ENCODE results near the gene CBLN3.
"Not testable (repeated sequence)": the region's sequence is repeated elsewhere in the genome, so short reads cannot be mapped to it uniquely, and the experiment has no call there.

Gene CBLN3

DNA sequence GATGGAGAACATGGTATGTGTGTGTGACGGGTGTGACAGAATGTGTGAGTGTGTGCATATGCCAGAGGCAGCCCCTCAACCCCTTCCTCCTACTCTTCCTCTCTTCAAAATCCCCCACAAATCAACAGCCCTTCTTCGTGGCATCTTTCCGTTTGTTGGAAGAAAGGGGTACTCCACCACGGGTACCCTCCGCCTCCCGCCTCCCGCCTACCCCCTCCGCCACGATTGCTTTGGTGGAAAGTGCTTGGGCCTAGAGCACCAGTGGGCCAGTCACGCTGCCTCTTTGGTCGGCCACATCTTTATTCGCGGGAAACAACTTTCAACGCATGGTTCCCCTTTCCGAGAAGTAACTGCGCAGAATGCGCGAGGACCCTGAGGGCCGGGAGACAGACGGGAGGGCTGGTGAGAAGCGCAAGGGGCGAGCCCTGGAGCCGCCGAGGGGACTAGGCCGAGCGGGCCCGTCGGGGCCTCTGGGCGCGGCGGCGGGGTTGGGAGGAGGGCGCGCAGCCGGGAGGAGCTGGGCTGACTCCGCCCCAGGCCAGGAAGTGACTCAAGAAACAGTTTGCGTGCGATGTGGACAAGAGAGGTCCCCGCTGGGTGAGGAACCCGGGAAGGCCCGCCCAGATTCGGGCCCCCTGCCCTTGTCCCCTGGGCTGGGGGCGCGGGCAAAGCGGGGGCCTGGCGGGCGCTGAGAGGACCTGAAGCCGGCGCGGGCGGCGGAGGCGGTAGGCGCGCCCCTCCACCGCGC lies at the start of gene CBLN3, which contains the start of gene KHNYN:
TSS of gene CBLN3 (minus strand) at position 274 of the 748 bp plus-strand sequence. CDS start 614 bp downstream, outside the sequence.
TSS of gene KHNYN (plus strand) at position 560 of the 748 bp plus-strand sequence. CDS start 777 bp downstream, outside the sequence.
- peak; percentile 60 to 65 for DNase-seq (ENCODE audit: low read depth in 2 of 2)

DNA sequence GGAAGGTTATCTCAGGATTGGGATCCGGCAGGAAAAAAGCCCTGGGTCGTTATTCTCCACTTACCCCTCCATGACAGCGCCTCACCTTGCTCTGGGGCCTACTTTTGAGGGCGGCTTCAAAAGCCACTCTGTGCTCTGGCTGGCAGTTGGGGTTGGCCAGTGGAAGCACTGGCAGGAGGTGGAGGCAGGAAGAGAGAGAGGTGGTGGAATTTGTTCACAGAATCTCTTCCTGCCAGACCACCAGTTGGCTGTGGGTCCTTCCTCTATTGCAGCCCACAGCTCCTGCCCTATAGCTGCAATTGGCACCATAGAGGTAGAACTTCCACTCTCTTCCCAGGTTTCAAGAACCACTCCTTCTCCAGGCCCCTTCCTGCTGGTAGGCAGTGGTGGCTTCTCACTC lies 45.8 kb upstream of the CBLN3 start:
- DNase-seq (ENCODE audit: low read depth in 2 of 2), result no peak

DNA sequence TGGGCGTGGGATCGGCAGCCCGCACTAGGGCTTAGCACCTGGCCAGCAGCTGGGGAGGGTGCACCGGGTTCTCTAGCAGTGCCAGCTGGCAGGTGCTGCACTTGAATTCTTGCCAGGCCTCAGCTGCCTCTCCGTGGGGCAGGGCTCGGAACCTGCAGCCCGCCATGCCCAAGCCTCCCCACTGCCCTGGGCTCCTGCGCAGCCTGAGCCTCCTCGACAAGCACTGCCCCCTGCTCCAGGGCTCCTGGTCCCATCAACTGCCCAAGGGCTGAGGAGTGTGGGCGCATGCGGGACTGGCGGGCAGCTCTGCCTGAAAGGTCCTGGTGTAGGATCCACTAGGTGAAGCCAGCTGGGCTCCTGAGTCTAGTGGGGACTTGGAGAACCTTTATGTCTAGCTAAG lies 43.7 kb upstream of the CBLN3 start:
- DNase-seq (ENCODE audit: low read depth in 2 of 2), result no peak

DNA sequence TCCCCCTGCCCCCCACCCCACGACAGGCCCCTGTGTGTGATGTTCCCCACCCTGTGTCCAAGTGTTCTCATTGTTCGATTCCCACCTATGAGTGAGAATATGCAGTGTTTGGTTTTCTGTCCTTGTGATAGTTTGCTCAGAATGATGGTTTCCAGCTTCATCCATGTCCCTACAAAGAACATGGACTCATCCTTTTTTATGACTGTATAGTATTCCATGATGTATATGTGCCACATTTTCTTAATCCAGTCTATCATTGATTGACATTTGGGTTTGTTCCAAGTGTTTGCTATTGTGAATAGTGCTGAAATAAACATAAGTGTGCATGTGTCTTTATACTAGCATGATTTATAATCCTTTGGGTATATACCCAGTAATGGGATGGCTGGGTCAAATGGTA lies 41.0 kb upstream of the CBLN3 start:
- DNase-seq (ENCODE audit: low read depth in 2 of 2), result not testable (repeated sequence)

DNA sequence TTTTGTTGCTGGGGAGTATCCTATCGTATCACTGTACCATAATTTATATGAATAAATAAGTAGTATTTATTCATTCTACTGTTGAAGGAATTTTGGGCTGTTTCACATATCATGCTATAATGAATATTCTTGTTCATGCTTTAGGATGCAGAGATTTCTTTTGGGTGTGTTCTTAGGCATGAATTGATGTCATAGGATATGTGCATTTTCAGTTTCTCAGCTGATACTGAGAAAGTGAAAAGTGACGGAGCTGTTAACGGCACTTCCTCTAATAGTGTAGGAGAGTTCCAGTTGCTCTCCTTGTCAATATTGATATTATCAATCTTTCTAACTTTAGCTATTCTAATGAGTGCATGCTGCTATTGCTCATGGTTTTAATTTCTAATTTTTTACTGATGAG lies 36.3 kb upstream of the CBLN3 start:
- no peak for DNase-seq (ENCODE audit: low read depth in 2 of 2)

DNA sequence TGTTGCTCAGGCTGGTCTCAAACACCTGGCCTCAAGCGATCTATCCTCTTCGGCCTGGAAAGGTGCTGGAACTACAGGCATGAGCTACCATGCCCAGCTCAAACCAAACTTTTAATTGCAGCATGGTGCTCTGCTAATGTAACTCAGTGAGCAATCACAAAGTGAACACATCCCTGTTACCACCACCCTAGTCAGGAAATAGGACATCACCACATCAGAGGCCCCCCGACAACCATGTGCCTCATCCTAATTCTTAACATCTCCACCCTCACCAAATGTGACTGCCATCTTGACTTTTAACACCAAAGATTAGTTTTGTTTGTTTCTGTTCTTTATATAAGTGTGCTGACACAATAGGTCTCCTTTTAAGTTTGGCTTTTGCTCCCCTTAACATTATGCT lies 35.9 kb upstream of the CBLN3 start:
- no peak for DNase-seq (ENCODE audit: low read depth in 2 of 2)

DNA sequence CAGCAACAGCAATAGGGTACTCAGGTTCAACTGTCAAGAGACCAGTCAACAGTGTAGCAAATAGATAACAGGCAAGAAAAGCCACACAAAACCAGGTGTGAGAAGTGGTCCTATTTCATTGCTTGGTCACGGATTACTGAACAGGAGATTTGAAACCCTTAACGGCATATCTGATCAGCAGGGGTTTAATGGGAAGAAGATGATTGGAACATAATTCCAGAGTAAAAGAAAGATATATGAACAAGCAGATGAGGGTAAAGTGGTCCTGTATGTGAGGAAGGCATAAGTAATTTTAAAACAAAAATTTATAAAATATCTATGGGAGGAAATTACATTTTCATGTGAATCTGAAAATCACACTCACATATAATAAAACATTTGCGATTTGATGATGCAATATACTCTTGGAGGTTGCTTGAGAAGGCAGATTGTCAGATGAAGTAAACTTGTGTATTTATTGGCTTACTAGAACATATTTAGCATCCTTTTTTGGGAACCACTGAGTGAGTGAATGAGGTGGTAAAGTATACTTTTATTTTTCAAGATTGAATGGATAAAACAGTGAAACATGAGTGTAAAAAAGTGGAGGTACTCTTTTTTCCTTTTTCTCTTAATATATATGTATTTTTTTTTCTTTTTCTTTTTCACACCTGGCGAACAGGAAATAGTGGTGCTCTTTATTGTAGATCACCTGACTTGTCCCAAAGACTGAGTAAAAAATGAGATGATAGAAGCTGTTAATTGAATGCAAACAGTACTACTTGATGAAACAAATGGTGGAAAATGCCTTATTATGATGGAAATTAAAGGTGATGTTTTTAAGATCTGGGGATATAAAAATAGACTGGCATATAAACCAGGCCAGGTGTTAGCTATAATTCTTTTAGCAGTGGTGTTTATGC lies 34.7 kb upstream of the CBLN3 start:
- DNase-seq (ENCODE audit: low read depth in 2 of 2), result no peak

DNA sequence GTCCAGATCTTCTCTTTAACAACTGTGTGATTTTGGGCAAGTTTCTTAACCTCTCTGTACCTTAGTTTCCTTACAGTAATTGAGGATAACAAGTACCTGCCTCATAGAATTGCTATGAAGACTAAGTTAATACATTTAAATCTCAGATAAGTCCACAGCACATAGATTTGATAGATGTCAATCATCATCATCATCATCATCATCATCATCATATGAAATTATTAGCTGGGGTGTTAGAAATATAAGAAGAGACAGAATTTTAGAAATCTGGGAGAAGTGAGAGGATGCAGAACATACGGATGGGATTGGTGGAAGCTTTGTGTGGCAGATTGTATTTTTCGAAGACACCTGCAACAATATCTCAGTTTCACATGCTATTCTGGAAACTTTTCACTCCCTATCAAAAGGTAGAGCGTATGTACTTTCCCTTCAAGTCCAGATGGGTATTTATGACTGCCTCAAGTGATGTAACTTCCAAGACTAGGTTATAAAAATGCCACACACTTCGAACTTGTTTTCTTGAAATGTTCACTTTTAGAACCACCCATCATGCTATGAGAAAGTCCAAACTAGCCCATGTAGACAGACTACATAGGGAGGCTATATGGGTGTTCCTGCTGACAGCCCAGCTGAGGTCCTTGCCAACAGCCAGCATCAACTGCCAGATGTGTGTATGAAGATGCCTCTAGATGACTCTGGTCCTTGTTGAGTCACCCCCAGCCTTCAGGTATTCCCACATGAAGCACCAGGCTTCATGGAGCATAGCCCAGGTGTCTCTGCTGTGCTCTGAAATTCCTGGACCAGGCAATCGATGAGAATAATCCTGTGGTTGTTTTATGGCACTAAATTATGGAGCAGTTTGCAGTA lies 33.8 kb upstream of the CBLN3 start:
- DNase-seq (ENCODE audit: low read depth in 2 of 2), result no peak

DNA sequence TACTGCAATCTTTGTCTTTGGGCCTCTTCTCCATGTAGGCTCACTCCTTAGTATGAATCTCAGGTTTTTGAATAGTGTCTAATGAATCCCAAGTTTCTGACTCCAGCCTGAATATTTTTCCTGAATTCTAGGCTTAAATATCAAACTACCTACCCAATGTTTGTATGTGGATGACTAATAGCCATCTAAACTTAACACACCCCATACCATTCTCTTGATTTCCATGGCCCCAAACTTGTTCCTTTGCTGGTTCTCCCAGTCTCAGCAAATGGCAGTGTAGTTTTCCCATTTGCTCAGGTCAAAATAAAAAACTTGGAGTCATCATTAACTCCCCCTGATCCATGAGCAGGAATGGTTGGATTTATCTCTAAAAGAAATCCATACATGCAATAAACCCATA lies 31.9 kb upstream of the CBLN3 start:
- DNase-seq (ENCODE audit: low read depth in 2 of 2), result no peak

DNA sequence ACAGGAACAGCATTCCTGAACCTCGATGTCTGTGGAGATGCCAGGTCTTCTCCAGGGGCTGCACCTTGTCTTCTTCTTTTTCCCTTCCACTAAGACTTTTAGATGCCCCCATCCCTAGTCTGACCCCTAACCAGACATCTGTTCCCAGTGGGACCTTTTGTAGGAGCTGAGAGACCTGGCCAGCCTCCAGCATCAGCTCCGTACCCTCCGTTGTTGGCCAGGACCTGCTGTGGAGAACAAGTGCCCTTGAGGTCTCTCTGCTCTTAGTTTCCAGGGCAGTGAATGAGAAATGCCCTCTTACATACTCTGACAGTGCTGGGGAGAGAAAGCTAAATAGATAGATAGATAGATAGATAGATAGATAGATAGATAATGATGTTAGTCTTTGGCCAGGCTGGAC lies 29.9 kb upstream of the CBLN3 start:
- no peak for DNase-seq (ENCODE audit: low read depth in 2 of 2)

DNA sequence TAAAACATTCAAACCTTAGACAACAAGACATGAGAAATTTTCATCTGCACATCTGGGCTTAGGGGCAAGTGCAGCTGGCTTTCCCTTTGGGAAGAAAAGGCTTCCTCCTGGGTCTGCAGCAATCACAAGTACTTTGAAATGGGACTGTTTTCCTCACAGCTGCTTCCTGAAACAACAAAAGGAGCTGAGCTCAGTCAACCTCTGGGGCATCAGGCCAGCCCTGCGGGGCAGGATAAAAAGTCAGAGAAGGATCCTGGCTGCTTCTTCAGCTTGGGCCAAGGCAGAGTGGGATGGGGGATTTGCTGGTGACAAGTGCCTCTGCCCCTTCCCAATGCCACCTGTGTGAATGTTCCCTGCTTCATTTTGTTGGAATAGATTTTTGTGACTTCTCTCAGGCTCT lies 29.3 kb upstream of the CBLN3 start:
- DNase-seq (ENCODE audit: low read depth in 2 of 2), result no peak

DNA sequence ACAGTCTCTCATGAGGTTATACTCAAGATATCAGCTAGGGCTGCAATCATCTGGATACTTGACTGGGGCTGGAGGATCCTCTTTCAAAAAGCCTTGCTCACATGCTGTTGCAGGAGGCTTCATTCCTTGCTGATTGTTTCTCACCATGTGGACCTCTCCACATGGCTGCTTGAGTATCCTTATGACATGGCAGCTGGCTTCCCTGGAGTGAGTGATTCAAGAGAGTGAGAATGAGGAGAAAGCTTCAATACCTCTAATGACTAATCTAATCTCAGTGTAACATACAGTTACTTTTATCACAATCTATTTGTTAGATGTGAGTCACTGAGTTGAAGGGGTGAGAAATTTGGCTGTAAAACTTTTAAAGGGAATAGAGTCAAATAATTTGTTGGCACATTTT lies 27.5 kb upstream of the CBLN3 start:
- DNase-seq (ENCODE audit: low read depth in 2 of 2), result no peak

DNA sequence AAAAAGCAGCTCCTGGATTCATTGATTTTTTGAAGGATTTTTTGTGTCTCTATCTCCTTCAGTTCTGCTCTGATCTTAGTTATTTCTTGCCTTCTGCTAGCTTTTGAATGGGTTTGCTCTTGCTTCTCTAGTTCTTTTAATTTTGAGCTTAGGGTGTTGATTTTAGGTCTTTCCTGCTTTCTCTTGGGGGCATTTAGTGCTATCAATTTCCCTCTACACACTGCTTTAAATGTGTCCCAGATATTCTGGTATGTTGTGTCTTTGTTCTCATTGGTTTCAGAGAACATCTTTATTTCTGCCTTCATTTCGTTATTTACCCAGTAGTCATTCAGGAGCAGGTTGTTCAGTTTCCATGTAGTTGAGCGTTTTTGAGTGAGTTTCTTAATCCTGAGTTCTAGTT lies 21.4 kb upstream of the CBLN3 start:
- not testable (repeated sequence) for DNase-seq (ENCODE audit: low read depth in 2 of 2)

DNA sequence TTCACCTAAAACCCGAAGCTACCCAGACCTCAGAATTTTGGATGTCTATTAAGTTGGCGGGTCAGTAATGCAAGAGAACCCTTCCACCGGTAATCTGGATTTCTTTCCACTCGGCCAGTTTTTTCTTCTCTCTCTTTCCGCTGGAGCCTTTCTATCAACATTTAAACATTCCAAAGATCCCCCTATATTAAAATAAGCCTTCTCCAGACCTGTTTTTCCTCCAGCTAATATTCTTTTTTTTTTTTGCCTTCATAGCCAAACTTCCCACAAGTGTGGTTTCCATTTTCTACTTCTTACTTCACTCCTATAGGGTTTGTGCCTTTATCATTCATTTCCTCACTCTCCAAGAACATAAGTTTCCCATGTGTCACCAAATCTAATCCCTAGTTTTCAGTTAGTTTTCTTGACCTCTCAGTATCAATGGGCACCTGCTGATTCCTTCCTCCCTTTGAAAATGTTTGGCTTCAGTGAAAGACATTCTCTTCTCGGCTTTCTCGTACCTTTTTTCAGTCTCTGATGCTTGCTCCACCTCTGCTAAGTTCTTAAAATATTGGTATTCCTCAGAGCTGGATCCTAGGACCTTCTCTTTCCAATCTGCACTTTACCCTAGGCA lies 13.7 kb upstream of the CBLN3 start:
- DNase-seq (ENCODE audit: low read depth in 2 of 2), result no peak

DNA sequence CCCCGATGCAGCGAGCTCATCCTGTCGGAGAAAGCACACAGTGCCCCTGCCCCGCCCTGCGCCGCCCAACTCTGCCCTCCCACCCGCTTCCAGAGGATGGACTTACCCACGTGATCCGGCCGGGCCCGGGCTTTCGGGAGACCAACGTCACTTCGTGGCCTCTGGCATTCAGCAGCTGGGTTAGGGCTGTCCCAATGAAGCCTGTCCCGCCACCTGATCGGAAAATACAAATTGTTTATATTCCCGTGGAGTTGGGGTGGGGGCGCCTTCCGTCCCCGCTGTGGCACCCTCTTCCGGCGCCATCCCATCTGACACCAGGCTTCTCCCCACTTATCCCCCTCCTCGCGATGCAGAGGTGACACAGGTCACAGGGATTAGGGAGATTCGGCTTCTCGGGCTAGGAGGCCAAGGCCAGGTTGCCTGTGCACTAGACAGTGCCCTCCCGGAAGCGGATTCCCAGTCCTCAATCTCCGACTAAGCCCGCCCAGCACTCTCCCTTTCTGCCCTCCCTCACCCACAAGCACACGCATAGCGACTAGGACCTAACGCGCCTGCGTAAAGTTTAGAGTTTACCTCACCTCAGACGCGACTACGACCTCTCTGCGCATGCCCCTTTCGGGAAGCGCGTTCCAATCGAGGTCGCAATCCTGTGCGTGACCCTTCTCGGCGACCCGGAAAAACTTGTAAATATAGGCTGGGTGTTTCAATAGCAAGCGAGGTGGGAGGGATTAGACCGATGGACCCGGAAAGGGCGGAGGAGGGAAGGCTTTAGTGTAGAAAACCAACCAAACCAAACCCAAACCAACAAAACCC lies 13.0 kb upstream of the CBLN3 start, which contains the start of gene SDR39U1:
TSS of gene SDR39U1 (minus strand) at position 537 of the 813 bp plus-strand sequence. CDS start at position 530, 7 bp downstream.
- peak; percentile 85 to 90 for DNase-seq (ENCODE audit: low read depth in 2 of 2)

DNA sequence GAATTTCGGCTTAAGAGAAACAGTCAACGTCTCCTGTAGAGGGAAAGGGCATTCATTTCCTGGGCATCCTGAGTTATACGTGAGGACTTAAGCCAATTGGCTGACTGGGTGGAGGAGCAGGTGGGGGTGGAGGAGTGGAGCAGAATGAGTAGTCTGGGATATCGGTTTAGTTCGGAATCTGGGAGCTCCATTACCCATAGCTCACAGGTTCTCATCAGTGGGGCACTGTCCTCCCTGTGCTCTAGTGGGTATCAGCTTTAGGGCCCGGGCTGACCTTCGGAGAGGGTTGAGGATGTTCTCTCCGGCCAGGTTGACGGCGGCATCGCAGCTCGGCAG lies 12.4 kb upstream of the CBLN3 start:
- DNase-seq (ENCODE audit: low read depth in 2 of 2), result no peak

DNA sequence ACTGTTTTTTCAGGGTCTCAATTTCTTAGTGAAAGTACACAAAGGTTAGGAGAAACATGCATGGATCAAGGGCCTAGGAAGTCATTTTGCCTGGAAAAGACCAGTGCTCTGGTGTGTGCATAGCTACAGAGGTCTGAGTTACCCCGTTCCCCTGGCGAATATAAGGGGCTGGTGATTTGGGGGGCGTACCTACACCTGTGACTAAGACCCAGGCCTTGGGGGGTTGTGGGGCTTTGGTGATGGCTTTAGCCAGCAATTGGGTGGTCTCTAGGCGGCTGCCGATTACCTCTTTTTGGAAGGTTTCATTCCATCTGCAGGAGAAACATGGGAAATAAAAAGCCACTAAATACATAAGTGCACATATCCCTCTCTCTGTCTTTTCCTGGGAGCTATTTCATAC lies 12.0 kb upstream of the CBLN3 start:
- DNase-seq (ENCODE audit: low read depth in 2 of 2), result no peak

DNA sequence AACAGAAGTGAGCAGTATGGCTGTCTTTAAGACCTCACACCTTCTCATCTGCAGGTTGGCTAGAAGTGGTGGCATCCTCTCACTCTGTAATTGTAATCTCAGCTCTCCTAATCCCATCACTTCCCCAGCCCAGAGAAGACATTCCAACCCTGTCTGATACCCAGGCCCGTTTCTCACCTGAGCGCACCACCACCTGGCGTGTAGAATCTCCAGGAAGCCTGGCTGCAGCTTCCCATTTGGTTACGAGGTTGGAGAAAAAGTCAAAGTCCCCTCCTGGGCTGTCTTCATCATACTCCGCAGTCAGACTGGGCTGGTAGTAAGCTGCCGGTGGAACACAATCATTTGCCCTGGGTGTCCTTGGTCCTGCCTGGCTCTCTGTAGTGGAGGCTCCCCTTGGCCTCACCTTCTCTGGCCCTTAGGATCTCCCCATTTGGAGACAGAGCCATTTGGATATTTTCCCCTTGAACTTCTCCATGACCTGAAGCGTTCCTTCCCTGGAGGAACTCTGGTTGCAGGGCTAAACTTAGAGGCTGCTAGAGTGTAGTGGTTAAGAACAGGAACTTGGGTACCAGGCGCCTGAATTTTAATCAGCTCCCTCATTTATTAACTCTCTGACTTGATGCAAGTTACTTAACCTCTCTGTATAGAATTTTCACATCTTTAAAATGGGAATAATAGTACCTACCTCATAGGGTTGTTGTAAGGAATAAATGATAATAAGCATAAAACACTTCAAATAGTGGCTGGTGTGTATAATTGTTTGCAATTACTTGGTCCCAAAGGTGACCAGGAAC lies 11.3 kb upstream of the CBLN3 start:
- no peak for DNase-seq (ENCODE audit: low read depth in 2 of 2)

DNA sequence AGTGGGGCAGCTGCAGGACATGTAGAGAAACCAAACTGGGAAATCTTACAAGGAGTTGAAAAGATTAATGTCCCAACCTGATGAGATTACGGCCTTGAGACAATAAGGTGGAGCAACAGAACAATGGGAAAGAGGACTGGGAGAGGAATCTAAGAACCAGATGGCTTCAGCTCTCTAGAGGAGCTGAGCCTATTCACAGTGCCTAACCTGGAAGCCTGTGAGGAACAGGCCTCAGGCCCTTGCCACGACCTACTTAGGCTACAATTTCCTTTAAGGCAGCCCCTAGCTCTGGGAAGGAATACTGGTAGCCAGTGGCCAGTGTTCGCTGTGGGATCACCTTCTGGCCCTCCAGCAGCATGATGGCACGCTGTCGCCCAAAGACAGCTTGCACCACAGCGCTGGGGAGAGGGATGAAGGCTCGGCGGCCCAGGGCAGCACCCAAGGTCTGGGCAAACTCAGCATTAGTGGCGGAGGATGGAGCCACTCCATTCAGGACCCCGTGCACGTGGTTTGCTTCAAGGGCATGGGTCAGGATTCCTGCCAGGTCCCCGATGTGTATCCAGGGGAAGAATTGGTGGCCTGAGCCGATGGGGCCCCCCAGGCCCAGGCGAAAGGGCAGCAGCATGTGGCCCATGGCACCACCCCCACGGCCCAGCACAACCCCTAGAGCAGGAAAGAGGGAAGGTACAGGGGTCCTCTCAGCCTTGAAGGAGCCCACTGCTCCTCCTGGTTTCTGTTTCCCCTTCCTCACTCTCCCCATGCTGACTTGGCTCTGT lies 10.6 kb upstream of the CBLN3 start:
- DNase-seq (ENCODE audit: low read depth in 2 of 2), result no peak

All from stimulated activated CD8-positive, alpha-beta memory T cell treated with anti-CD3 and anti-CD28 coated beads, Interleukin-7, amount 100 ng/mL, for 1 hour (primary cell).